Raji (cell line): ENCODE measurements around the gene PLPP3.

ENCODE experiments used
- POLR2A ChIP-seq: IDR thresholded peaks from 2 replicates; pipeline ENCODE4 v1.6.1; 2011; ENCODE audit warnings: low read depth, low read length, control low read depth; ENCODE audit not compliant: insufficient read depth

The PLPP3 gene

GRCh38 chr1:56578138-56578962 lies 1.0 kb downstream of the PLPP3 start:
- no peak for TF ChIP-seq POLR2A

GRCh38 chr1:56577406-56578137 lies 1.8 kb downstream of the PLPP3 start:
- TF ChIP-seq POLR2A: no peak

GRCh38 chr1:56576880-56577405 lies 2.4 kb downstream of the PLPP3 start:
- TF ChIP-seq POLR2A: no peak

DNA sequence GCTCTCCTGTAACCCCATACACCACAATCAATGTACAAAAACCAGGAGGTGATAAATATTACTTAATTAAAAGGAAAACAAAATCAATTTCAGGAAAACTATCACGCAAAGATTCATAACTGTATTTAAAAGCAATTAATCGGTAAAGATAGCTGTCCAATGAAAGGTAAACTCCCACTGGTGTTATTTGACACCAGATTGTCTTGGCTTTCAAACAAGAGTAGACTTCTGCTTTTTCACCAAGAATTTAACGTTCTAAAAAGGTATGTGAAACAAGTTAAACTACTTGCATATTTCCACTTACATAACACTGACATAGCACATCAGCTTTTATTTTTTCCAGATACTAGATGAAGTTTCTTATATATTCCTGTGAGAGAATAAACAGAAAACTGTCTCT lies 3.5 kb downstream of the PLPP3 start:
- no peak for TF ChIP-seq POLR2A

DNA sequence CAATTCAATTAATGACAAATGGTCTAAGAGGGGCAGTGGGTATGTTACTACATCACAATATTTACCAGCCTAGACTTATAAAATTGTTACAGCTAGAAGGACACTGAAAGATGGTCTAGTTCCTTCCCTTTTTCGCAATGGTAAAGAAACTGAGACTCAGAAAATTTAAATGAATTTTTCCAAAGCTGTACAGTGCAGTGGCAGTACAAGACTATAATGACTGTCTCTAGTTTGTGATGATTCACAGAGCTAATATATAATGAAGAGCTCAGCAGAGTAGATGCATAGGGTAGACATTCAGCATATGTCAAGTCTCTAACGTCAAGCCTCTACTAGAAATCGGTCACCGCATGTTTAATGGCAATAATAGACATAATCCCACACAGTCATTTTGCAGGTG lies 4.6 kb downstream of the PLPP3 start:
- no peak for TF ChIP-seq POLR2A

- no peak for TF ChIP-seq POLR2A
Observed at GRCh38 chr1:56573311-56573710, 6.1 kb downstream of the PLPP3 start.

DNA sequence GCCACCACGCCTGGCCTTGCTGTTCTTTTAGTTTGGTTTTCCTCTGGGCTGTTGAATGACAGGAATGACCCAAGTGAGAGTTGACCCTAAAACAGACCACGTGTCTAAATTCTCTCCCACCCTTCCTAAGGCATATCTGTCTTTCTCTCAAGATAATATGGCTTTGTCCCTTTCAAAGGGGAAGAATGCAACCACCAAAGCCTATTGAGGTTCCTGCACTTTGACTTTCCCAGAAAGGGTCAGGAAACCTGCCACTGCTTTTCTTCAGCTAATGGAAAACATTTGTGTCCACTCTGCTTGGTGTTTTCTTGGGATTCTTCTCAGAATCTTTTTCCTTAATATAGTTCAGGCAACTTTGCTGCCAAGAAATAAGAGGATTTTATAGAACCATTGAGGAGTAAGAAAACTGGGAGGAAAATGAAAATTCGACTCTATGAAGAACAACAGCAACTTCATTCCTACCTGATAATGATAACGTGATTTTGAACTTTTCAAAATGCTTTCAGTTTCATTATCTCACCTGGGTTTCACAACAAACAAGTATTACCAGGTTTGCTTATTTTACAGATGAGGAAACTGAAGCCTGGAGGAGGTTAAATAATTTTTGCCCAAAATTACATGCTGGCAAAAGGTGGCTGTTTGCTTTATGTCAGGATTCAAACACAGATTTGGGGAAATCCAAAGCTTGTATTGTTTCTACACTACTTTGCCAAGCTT lies 6.9 kb downstream of the PLPP3 start:
- TF ChIP-seq POLR2A: no peak

DNA sequence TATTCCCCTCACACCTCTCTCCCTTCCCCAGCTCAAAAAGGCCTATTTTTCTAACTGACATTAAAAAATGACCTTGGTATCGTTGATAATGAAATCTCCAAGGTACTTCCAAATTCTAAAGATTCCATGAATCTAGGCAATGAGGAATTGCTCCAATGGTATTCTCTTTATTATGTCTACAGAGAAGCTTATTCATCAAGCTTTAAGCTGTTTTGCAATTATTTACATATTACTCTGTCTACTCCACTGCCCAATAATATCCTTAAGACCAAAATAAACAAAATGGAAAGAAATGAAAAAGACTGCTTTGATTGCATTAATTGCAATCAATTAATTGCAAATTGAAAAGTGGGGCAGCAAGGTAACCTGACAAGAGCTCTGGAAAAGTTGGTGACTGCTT lies 7.9 kb downstream of the PLPP3 start:
- no peak for TF ChIP-seq POLR2A

- TF ChIP-seq POLR2A: no peak
Observed at GRCh38 chr1:56570924-56571372, 8.4 kb downstream of the PLPP3 start.

GRCh38 chr1:56569661-56570060 lies 9.7 kb downstream of the PLPP3 start:
- TF ChIP-seq POLR2A: no peak

DNA sequence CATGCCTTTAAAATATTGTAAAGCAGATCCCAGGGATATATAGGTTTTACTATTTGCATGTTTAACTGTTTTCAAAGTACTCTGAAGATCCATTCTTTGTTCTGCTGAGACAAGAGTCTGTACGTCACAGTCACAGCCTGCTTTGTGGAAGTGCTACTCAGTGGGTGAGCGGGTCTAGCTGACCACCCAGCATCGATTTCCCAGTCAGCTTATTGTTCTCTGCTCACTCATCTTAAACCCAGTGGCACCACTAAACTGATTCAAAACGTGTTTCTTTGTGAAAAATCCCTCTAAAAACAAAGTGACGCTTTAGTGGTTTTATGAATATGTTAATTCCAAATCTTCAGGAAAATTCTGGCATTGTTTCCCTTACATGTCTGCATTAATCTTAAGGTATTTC lies 12.4 kb downstream of the PLPP3 start:
- TF ChIP-seq POLR2A: no peak

- no peak for TF ChIP-seq POLR2A
Observed at GRCh38 chr1:56566061-56566744, 13.2 kb downstream of the PLPP3 start.

DNA sequence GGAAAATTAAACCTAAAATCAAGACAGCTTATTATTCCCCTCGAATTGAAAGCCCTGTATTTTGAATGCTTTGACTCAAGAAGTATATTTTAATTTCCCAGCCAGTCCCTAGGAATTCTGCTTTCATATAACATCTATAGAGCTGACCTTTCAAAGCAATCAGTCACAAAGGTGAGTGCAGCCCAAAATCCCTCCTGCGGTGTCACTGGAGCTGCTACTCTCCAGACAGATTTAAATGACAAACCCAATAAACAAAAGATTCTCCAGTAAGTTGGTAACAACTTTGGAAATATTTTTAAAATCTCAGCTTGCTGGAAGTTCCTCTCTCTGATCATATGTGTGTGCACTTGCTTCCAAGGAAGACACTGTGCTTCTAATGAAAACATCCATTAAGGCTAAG lies 14.7 kb downstream of the PLPP3 start:
- no peak for TF ChIP-seq POLR2A

DNA sequence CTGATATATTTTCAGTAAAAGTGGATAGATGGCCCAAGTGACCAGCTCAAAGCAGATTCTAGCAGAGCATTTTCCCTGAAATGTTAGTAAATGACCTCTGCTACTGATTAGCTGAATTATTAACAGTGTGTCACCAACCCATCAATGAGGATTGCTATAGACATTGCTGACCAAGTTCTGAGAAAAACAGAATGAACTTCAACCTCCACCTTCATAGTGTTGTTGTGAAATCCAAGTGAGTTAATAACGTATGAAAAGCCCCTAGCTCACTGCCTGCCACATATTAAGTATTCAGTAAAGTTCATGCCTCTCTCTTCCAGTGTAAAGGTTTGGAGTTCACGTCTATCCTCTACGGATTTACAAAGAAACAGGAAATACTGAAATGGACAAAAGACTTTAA lies 15.8 kb downstream of the PLPP3 start:
- TF ChIP-seq POLR2A: no peak
